Upper lobe of right lung (tissue), 1 donor: ENCODE results near the gene CLEC11A. TPM values are rescaled to one million over a fixed set of nuclear protein-coding genes. Genes with fewer than 3 reads are reported as not detected.

Source experiments
- ATAC-seq: fragments of 200-7000 bp; cut with Tn5 transposase; one replicate; pipeline ENCODE4 v1.9.1; 2020; ENCODE audit warnings: mild to moderate bottlenecking, moderate library complexity
- DNase-seq: peaks from one replicate; pipeline ENCODE4 v3.0.0-alpha.2; 2020
- H3K27ac ChIP-seq: fragments of 200-600 bp; one replicate; pipeline ENCODE4 v1.8.0; 2022
- H3K27me3 ChIP-seq: fragments of 200-600 bp; one replicate; pipeline ENCODE4 v1.8.0; 2022; ENCODE audit warnings: mild to moderate bottlenecking
- H3K36me3 ChIP-seq: fragments of 200-600 bp; one replicate; pipeline ENCODE4 v1.8.0; 2022
- H3K4me1 ChIP-seq: fragments of 200-600 bp; one replicate; pipeline ENCODE4 v1.8.0; 2022
- H3K4me3 ChIP-seq: fragments of 200-600 bp; one replicate; pipeline ENCODE4 v1.8.0; 2022; ENCODE audit warnings: mild to moderate bottlenecking
- H3K9me3 ChIP-seq: fragments of 200-600 bp; one replicate; pipeline ENCODE4 v1.8.0; 2022
- intact Hi-C: fragments of 100-400 bp; cut with DNase I; formaldehyde crosslinking; loops from one replicate; pipeline ENCODE4 v1.11.0; 2022
- total RNA-seq: library from RNA; stranded (reverse); fragmentation: NEBNext Ultra II Directional; extraction: Animal tissue kit (Norgen Biotek cat#: 25700); gene quantifications from one replicate; pipeline ENCODE4 v1.2.1, GENCODE V29; 2021
- TF ChIP-seq, protein P1 (sequence below): fragments of 200-600 bp; IDR thresholded peaks from one replicate; pipeline ENCODE4 v1.8.0; 2022; ENCODE audit warnings: antibody characterized with exemption
- donor health status: DM: no; HTN: yes; CAD: no; lungs with severe emphysema.

The CLEC11A gene
- total RNA-seq, 1 donor from 2014 or later = 13.3 TPM

DNA sequence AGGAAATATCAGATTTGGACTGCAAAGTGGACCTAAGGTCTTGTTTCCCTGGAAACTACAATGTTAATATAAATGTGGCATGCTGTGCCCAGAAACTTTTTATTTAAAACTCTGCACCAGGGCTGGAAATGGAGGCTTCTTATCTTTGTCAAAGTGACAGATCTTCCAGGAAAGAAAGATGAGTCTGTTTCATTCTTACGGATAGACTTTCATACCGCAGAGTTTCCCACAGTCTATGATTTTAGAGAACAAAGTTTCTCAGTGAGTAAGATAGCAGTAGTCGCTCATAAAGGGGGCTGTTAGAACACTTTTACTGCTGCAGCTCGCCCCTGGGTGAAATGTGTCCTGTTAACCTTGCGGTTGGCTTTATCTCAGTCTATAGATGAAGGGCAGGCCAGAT is 6.7 kb downstream of the CLEC11A start:
- H3K4me1 ChIP-seq = peaks cover 8% of the 10 kb centered on the region
- no peaks in the 10 kb centered on the region for H3K36me3 ChIP-seq
- no peak for DNase-seq
- peaks cover 18% of the 10 kb centered on the region for H3K27me3 ChIP-seq
- no peaks in the 10 kb centered on the region for H3K9me3 ChIP-seq
- no peak overlapping the region for H3K4me3 ChIP-seq
- intact Hi-C loops = no loop called here
- ATAC-seq = no peak
- TF ChIP-seq, protein P1, sequence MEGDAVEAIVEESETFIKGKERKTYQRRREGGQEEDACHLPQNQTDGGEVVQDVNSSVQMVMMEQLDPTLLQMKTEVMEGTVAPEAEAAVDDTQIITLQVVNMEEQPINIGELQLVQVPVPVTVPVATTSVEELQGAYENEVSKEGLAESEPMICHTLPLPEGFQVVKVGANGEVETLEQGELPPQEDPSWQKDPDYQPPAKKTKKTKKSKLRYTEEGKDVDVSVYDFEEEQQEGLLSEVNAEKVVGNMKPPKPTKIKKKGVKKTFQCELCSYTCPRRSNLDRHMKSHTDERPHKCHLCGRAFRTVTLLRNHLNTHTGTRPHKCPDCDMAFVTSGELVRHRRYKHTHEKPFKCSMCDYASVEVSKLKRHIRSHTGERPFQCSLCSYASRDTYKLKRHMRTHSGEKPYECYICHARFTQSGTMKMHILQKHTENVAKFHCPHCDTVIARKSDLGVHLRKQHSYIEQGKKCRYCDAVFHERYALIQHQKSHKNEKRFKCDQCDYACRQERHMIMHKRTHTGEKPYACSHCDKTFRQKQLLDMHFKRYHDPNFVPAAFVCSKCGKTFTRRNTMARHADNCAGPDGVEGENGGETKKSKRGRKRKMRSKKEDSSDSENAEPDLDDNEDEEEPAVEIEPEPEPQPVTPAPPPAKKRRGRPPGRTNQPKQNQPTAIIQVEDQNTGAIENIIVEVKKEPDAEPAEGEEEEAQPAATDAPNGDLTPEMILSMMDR = no peak
- no peak overlapping the region for H3K27ac ChIP-seq

DNA sequence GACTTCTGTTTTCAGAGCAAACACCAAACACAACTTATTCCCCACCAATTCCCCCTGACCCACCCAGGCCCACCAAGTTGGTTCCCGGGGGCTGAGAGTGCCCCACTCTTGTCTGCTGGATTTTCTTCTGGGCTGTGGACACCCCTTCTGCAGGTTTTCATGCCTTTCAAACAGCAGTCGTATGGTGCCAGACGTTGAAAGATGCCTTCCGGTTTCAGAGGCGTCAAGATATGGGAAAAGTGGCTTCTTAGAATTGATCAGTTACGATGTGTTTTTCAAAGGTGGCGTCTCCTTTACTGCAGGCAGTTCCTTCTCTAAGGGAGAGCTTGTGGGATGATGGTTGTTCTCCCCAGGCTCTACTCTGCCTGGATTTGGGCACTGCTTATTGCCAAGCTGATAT is 12.7 kb downstream of the CLEC11A start:
- no peak overlapping the region for H3K4me3 ChIP-seq
- H3K36me3 ChIP-seq = no peaks in the 10 kb centered on the region
- ATAC-seq (no peak), DNase-seq (no peak)
- no peaks in the 10 kb centered on the region for H3K9me3 ChIP-seq
- TF ChIP-seq, protein P1 = no peak
- peaks cover 39% of the 10 kb centered on the region for H3K27me3 ChIP-seq
- intact Hi-C loops = no loop called here
- no peaks in the 10 kb centered on the region for H3K4me1 ChIP-seq
- no peak overlapping the region for H3K27ac ChIP-seq

DNA sequence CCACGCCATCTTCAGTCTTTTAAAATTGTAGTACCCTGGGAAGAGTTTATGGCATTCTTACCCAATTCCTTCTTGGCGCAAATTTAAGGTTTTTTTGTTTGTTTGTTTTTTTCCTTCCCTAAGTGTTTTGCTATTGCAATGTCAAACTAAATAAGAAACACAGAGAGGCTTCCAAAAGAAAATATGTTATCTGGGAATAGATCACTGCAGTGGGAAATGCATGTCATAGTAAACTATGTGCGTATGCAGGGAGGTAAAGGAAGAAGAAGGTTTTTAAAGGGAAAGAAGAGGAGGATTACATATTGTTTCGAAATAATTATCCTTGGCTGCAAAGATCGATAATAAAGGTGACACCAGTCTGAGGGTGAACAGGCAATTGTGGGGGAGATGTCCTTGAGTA is 13.2 kb downstream of the CLEC11A start:
- ATAC-seq (no peak), DNase-seq (no peak)
- H3K4me1 ChIP-seq = no peaks in the 10 kb centered on the region
- TF ChIP-seq, protein P1 = no peak
- intact Hi-C loops = no loop called here
- no peak overlapping the region for H3K27ac ChIP-seq
- peaks cover 44% of the 10 kb centered on the region for H3K27me3 ChIP-seq
- H3K9me3 ChIP-seq = no peaks in the 10 kb centered on the region
- H3K36me3 ChIP-seq = no peaks in the 10 kb centered on the region
- H3K4me3 ChIP-seq = no peak overlapping the region

DNA sequence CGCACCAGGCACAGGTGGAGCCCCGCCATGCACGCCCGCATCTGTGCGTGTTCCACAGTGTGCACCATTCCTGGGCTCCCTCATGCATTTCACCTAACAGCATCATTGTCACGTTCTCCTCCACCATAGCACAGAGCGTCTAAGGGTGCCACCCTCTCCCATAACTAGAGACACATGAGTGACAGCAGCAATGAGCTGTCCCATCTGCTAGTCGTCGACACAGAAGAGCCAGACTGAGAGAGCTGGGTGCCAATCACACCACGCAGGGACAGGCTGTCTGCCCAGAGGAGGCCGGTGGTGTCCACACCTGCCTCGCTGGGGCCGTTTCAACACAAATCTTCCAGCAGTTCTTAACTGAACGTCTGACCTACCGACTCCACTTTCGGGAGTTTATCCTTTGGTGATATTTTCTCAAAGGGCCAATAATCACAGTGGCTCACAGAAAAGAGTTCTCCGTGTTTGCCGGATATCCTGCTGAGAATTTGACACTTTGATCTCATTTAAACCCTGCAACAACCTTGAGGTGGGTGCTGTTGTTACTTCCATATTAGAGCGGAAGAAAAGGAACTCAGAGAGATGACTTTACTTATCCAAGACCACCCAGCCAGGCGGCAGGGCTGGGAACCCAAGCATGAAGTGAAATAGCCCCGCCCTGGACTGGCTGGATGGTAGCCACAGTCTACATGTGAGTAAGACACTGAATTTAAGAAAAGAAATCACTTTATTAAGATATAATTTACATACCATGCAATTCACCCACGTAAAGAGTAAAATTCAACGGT is 16.2 kb downstream of the CLEC11A start:
- Histone ChIP-seq H3K4me1 (no peaks in the 10 kb centered on the region), H3K27me3 (peaks cover 47% of the 10 kb centered on the region), H3K4me3 (no peak overlapping the region), H3K9me3 (no peaks in the 10 kb centered on the region), H3K36me3 (no peaks in the 10 kb centered on the region), H3K27ac (no peak overlapping the region)
- DNase-seq (no peak), ATAC-seq (no peak)
- TF ChIP-seq, protein P1 = no peak
- intact Hi-C loops = no loop called here

DNA sequence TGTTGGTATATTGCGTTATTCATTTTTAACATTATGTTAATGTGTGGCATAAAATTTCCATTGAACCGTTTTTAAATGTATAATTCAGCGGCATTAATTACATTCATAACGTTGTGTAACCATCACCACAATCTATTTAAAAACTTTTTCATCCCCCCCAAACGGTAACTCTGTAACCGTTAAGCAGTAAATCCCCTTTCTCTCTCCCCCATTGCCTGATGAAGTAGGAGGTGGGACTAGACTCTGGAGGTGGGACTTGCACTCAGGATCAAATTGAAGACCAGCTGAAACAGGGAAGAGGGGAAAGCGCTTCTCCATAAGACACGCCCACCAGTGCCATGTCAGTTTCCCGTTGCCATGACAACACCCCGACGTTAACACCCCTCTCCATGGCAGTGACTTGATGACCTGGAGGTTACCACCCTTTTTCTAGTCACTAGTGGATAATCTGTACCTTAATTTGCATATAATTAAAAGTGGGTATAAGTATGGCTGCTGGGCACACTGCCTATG is 16.8 kb downstream of the CLEC11A start:
- ATAC-seq = no peak
- intact Hi-C loops = no loop called here
- peaks cover 40% of the 10 kb centered on the region for H3K27me3 ChIP-seq
- H3K36me3 ChIP-seq = no peaks in the 10 kb centered on the region
- no peak overlapping the region for H3K27ac ChIP-seq
- TF ChIP-seq, protein P1 = no peak
- no peaks in the 10 kb centered on the region for H3K9me3 ChIP-seq
- DNase-seq = no peak
- no peaks in the 10 kb centered on the region for H3K4me1 ChIP-seq
- H3K4me3 ChIP-seq = no peak overlapping the region
